Femur (tissue), 1 donor: ENCODE results near the gene TMOD2.

Source experiments
- DNase-seq: peaks from one replicate; pipeline ENCODE4 v3.0.0-alpha.2; 2017

Gene TMOD2

DNA sequence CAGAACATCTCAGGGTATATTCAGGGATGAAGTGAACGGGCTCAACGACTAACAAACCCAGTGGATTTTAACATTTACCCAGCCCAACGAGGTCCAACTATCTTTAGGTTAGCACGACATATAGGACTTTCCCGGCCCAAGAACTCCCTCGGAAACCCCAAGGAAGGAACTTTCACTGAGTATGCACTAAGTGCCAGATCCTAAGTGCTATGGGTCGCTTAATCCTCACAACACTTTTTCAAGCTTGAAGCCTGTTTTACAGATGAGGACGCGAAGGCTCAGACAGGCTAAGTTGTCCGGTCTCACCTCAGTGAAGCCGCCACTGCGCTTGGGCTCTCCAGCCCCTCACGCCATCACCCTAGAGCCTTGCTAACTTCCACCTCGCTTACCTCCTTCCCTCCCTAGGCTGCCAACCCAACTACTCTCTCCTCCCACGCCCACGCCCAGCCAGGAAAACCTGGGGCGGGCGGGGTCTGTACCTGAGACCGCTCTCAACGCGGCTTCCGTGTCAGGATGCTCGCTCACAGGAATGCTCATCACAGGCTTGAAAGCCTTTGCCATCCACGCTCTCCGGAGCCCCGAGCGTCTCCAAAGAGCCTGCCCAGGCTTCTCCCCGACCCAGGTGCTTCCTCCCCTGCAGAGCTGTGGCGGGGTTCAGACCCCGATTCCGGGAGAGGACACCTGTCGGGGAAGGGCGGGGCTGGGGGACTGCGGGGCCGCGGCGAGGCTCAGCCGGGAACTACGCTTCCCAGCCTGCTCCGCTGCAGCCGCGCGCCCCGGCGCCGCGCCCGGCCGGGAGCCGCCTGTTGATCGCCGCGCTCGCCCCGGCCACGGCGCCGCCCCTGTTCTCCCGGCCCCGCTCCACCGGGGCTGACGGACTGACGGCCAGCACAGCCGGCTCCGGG, at the start of gene TMOD2:
Gene TMOD2 (plus strand): TSS at position 806 of the 905 bp plus-strand sequence. CDS start 14,845 bp downstream, outside the sequence.
- DNase-seq = peak; percentile 45

DNA sequence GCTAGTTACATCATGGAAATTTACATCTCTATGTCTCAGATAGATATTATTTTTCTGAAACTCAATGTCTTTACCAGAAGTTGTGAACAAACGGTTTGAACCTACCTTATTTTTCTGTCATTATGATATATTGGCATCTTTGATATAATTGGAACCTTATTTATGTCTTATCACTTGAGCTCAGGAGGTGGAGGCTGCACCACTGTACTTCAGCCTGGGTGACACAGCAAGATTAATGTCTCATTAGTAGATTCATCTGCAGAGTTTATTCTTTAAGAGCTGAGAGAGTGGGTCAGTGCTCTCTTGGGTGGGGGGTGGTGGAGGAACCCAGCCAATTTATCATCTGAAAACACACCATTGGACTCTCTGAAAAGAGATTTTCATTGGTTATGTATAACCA, 48.7 kb upstream of the TMOD2 start:
- DNase-seq = no peak

DNA sequence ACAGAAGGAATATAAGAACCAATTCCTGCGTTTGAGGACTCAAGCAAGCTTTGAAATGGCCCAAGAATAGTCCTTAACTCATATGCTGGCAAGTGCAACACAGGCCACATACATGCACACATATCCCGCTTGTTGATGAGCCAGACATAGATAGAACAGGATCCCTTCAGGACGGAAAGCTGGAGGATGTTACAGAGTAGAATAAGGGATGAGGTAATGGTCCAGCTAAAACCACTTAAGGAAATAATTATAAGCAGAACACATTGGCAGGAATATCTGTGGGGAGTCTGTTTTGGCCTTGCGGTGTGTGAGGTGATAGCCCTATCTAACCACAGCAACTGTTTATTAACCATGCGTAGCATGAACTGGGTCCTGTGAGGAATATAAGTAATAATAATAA, 45.1 kb upstream of the TMOD2 start:
- DNase-seq = peak; percentile 39

DNA sequence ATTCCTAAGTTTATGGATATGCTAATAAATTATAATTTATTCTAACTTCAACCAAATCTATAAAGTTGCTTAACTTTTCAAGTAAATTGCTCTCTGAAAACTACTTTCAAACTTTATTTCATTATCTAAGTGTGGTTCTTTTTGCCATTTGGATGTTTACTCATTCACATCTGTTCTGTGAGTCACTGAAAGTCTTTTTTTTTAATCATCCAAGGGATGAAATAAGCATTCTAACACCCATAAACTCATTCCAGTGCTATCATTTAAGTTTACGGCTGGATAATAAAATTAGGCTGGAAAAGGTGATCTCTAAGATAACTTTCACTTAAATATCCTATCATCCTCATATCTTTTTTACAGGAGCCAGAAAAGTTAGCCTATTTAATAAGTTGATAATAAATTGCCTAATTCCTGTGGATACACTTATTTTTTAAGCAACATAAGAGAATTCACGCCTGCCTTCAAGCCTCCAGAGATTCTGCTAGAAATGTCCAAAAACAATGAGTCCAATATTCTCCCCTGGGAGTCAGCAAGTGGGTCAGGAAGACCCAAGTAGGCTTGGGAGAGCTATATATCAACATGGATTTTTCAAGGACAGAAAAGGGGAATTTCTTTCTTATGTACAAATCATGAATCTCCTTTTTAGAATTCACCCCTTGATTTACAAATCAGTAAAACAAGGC, 44.3 kb upstream of the TMOD2 start:
- DNase-seq = no peak

DNA sequence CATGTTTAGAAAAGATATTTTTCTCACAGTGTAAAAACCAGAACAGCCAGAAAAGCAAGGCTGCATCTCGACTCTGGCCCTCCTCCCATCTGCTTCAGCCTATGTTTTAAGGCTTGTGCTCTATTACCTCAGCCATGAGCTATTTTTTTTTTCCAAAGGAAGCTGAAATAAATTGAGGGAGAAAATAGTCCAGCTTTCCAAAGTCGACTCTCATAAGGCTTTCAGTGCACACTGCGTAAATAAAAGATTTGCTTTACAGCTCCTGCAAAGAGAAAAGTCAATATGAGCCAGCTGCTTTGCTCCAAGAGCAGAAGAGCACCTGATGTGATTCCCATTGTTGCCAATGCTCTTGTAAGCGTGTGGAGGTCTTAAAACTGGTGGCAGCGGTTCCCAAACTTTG, 43.4 kb upstream of the TMOD2 start:
- peak; percentile 68 for DNase-seq

DNA sequence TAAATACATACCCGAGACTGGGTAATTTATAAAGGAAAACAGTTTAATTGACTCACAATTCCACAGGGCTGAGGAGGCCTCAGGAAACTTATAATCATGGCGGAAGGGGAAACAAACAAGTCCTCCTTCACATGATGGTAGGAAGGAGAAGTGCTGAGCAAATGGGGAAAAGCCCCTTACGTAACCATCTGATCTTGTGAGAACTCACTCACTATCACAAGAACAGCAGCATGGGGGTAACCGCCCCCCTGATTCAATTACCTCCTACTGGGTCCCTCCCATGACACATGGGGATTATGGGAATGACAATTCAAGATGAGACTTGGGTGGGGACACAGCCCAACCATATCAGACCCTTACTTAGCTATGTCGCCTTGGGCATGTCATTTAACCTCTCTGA, 42.4 kb upstream of the TMOD2 start:
- no peak for DNase-seq

DNA sequence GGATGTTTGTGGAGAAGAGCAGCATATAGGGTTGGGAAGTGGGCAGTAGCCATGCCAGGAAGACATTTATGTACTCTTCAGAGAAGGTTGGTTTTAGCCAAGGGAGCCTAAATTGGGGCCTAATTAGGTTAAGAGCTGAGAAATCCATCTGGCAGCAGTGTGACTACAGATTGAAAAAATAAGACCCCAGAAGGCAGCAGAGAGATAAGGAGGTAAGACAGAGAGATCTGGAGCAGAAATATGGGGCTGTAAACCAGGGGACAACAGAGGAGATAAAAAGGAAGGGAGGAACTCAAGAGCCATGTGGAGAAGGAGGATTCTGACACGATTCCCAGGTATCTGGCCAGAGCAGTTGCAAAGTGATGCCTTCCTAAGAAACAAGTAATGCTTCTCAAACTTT, 37.2 kb upstream of the TMOD2 start:
- DNase-seq = no peak

DNA sequence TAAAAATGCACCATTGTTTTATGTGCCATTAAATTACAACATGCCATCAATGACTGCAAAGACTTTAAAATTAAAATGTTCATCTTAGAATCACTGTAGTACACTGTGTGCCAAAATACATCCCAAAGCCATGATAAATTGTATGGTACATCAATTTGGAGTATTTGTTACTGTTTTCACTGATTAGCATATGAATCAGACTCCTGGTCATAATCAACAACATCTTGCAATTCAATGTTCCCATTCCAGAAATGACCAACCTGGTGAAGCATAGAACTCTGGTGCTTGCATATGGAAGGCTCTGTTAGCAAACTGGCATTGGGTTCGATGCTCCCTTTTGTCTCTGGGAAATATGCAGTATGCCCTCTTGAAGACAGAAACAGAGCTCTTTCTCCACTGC, 36.5 kb upstream of the TMOD2 start:
- DNase-seq = no peak

DNA sequence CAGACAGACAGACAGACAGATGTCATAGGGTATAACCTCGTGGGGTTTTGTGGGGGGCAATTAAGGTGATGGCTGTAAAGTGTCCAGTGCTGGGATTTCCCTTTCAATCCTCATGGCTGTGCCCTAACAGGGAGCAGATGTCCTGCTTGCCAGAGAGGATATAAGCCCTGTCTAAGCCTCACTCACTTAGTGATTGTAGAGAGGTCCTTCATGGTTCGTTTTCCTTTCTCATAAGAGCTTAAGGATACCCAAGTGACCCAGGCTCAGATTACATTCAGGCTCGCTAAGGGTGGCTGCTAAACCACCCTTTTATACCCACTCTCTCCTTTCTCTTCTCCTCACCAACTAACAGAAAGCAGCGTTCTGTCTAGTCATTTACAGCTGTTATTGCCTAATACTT, 33.2 kb upstream of the TMOD2 start:
- DNase-seq = no peak

DNA sequence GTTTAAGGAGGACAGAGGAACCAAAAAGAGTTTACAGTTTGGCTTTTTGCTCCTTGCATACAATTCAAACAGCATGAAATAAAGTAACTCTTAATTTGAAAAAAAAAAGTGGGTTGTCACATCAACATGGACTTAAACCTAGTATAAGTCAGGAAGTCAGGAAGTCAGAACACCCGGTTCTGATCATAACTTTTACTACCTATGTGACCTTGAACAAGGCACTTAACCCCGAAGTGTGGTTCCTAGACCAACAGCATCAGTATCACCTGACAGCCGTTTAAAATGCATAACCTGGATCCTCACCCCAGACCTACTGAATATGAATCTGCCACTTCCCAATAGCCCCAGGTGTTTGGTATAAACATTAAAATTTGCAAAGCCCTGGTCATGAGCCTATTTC, 32.7 kb upstream of the TMOD2 start:
- DNase-seq = no peak

DNA sequence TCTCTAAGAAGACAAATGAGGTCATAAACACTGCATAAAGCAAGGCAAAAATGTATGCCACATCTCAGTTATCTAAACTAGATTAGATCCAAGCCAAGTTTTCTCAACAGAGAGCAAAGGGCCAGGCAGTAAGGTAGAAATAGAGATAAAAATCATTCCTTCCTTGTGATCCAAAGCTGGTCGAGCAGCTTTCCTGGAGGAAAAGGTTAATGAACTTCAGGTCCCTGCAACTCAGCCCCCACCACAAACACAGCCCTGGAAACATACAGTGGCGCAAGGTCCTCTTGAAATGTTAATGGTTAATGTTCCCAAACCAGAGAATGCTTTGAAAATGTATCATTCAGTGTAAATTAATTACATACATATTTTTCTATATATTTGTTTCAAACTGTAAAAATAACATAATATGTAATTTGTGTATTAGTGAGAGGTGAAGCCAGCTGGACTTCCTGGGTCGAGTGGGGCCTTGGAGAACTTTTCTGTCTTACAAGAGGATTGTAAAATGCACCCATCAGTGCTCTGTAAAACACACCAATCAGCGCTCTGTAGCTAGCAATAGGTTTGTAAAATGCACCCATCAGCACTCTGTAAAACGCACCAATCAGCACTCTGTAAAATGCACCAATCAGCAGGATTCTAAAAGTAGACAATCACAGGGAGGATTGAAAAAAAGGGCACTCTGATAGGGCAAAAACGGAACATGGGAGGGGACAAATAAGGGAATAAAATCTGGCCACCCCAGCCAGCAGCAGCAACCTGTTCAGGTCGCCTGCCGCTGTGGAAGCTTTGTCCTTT, 31.0 kb upstream of the TMOD2 start:
- no peak for DNase-seq

DNA sequence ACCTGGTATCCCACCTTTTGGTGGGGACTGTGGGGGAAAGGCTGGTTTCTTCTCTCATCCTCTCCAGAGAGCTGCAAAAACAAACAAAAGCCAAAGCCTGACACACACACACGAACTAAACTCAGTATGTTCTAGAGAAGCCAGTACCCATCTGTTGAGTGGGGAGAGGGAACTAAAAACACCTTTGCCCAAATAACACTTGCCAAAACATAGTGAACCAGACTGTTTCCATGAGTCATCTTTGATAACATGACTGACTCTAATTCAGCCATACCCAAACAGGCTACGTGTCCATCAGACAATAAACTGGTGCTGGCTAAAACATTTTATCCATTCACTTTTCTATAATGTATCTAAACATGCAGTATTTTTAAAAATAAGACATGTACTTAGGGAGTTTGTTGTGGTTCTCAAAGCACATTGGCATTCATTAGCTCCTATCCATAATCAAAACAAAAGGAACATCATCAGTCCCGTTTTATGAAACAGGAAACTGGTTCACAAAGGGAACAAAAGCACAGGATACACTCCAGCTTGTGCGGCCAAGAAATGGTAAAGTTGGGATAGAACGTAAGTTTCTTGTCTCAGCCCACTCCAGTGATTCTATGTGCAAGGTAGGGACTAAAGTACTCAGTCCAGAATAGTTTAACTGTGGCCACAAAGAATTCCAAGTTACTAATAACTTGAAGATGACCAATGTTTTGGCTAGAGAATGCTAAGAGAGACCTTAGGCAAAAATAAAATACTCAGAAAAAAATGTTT, 30.0 kb upstream of the TMOD2 start:
- DNase-seq = no peak

DNA sequence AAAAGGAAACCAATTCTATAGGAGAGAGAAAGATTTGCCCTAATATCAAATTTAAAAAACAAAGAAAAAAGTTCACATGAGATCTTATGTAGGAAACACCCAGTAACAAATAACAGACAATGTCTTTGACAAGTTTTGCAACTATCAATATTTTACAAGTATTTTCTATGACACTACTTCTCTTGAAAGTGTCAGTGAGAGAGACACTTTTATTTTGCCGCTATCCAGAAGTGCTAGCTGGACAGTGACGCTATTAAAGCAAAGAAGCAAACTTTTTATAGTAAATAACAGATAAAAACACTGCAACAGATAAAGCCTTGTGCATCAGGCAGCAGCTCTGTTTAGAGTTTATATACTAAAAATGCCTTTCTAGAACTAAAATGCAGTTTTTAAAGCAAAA, 27.2 kb upstream of the TMOD2 start:
- no peak for DNase-seq

DNA sequence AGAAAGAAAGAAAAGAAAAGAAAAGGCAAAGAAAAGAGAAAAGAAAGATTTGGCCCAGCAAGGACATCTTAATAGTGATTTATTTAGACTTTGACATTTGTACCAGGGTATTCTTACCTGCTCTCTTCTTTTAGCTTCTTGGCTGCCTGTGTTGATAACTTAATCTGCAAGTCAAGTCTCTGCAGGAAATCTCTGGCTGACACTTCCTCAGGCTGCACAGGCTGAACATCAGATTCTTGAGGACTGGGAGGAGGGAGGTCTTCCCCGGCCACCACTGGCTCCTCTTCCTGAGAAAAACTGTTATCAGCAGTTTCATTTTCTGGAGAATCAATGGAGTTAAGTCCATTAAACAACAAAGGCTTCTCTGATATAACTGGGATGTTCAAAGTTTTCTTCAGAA, 26.7 kb upstream of the TMOD2 start:
- DNase-seq = no peak

DNA sequence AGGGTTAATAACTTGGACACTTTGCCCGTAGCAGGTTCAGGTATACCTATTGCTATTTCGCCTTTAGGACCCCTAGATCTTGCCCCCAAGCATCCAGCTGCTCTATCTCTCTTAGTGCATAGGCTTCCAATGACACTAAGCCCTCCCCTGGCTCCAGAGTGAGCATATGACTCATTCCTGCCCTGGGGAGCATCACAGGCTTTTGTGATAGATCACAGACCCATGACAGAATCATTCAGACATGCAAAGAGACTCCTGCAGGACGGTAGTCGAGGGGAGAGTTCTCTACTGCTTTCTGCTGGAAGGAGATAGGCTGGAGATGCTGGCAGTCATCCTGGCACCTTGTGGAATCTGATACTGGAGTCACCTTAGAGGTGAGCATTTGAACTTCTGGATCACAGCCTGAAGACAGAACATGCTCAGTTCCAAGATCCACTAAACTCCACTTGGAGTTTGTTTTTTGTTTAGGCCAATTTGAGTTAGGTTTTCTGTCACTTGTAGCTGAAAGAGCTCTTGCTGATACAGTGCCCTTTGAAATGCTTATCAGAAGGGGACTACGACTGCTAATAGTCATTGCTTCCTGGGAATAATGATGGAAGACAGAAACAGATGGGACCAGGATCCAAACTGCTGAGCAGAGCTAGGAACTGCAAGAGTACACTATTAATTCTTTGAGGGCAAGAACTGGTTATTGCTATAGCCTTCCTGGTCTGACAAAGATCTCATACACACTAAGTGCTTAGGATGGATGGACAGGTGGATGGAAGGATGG, 24.9 kb upstream of the TMOD2 start:
- no peak for DNase-seq

DNA sequence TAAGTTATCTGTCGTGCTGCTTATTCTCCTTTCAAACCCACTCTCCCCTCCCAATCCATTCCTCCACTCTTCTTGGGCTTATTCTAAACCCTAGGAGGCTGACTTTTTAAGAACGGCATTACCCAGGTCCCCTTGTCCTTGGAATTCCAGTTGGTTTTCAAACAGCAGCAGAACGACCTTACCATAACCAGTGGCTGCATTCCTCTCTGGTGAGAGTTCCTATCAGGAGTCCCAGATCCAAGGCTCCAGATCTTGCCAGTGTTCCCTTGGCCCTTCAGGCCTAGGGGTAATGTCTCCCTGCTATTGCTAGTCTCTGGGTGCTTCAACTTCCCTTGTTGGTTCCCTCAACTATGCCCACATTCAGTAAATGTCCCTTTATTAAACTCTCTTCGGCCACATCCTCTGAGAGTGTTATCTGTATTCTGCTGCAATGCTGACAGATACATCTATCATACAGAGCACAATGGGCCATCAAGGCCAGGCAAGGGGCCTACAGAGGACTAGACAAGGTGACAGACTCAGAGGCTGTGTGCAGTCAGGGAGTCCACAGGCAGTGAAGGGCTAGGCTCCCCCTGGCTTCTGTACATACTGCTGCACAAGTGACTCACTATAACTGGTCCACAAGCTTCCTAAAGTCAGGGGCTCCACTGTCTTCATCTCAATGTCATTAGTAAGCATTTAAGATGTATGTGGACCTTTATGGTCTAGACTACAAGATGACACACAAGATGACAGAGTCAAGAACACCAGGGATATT, 24.1 kb upstream of the TMOD2 start:
- no peak for DNase-seq

DNA sequence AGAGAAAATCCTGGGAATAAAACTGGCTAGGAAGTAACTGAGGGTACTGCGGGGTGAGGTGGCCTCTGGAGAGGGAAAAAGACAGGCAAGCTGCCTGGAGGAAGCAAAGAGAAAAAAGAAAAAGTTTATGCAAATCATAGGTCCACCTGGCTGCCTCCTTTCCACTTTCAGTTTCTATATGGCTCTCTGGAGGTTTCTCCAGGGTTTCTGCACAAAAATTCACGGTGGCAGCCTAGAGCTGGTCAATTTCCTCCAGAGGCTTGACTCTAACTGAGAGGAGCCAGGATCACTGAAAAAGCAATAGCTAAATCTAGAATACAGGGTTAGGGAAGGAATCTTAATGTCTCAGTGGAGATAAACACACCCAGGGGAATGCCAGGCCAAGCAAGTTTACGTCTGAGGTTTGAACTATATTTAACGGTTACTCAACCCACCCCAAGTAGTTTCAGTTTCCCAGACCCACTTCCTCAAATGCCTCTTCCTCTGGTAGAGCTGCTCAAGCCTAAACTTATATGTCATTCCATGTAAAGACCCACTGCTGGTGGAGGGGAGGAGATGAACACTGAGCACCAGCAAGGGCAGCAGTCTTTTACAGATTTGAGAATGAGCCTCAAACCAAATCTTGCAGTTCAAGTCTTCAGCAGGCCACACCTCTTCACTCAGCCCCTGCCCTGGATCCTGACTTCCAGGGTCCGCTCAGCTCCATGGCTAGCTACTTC, 19.7 kb upstream of the TMOD2 start:
- DNase-seq = peak; percentile 43

DNA sequence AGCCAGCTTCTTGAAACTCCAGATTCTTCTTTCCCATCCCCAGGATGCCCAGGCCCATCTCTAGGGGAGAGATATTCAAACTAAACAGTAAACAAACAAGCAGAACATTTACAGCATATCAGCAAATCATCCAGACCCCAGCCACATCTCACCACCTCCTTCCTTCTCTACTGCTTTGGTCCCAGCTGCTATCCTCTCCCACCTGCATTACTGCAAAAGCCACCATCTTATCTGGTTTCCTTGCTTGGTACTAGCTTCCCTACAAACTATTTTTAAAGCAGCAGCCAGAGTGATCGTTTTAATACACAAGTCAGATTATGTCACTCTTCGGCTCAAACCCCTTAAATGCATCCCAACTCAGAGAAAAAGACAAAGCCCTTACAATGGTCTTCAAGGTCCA, 18.8 kb upstream of the TMOD2 start:
- DNase-seq = no peak

DNA sequence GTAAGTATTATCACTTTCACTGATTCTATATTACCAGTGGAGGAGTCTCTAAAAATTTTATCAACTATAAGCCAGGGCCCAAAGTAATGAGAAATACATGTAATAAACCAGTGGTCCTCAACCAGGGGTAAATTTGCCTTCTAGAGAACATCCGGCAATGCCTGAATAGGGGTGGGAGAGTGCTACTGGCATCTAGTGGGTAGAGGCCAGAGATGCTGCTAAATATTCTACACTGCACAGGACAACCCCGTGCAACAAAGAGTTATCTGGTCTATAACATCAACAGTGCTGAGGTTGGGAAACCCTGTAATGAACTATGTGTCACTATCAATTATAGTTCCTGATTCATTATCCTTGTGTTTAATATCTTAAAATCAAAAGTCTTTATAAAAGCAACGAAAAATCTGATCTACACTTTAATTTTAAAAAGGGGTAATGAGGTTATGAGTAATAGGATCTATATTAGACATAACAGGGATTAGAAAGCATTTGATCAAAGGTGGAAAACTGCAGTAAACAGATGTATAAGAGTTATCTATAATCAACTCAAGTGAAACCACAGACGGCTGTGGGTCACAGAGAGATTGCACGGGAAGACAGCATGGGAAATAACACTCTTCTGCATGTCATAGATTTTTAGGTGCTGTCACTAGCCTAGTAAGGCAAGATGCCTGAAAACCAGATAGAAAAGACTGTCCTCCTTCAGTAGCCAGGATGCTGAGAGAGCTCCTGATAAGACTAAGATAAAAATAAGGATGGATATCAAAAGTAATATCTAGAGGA, 16.0 kb upstream of the TMOD2 start:
- no peak for DNase-seq

DNA sequence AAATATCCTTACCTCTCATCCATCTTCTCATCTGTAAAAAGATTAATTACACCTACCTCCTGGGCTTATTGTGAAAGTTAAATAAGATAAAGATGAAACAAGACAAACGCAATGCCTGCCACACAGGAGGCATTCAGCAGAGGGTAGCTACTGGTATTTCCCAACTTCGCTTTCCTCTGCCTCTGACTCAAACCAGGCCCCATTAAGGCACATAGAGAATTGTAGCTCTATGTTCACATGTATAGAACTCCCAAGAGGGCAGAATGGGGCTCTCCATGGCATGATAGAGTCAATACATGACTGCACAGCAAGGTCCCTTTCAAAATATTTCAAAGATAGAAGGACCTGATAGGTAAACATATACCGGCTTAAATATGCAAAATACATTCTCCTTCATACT, 15.3 kb upstream of the TMOD2 start:
- DNase-seq = no peak
